ENCODE data around the gene REX1BD. TPM values are rescaled to one million over a fixed set of nuclear protein-coding genes. Genes with fewer than 3 reads are reported as not detected.

The REX1BD gene
- polyA plus RNA-seq, 1 experiment: 17.6 TPM

DNA sequence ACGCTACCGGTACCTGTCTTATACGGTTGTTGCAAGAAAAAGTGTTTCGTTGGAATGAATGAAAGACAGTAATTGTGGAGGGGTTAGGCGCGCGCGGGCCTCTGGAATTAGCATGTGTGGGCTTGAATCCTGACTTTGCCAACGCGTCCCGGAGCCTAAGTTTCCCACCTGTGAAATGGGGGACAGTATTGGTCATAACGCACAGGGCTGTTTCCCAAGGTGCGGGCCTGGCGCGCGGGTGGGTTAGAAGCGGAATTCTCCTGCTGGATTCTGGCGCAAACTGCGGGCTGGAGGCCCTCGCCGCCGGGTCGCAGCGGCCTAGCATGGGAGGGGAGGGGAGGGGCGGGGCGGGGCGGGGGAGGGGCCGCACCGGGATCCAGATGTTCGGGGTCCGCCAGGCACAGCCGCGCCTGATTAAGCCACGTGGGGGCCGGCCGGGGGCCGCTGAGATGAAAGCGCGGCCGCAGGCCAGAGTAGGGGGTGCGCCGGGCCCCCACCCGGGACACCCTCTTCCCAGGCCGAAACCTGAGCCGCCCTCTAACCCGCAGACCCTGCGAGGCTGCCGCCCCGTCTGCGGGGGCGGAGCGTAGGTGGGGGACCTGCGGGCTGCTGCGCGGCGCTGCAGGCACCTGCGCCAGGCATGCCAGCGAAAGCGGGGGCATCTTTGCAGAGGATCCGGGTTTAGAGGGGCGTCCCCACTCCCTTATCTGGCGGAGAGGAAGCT, 22.9 kb downstream of the REX1BD start:
- ChIA-PET CTCF (no interaction called here), POLR2A (no interaction called here)
- TF ChIP-seq, protein P1, sequence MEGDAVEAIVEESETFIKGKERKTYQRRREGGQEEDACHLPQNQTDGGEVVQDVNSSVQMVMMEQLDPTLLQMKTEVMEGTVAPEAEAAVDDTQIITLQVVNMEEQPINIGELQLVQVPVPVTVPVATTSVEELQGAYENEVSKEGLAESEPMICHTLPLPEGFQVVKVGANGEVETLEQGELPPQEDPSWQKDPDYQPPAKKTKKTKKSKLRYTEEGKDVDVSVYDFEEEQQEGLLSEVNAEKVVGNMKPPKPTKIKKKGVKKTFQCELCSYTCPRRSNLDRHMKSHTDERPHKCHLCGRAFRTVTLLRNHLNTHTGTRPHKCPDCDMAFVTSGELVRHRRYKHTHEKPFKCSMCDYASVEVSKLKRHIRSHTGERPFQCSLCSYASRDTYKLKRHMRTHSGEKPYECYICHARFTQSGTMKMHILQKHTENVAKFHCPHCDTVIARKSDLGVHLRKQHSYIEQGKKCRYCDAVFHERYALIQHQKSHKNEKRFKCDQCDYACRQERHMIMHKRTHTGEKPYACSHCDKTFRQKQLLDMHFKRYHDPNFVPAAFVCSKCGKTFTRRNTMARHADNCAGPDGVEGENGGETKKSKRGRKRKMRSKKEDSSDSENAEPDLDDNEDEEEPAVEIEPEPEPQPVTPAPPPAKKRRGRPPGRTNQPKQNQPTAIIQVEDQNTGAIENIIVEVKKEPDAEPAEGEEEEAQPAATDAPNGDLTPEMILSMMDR (IDR thresholded peaks at IDR 0.05; ENCODE audit: low read depth, low read length): no peak
- no peak for DNase-seq (ENCODE audit: low read depth, low spot score)
- H3K9me3 ChIP-seq (ENCODE audit: control insufficient read depth, insufficient read depth, low read length): no peaks in the 10 kb centered on the region; the same call in 1 of the 2 replicates
- no peak overlapping the region for H3K4me3 ChIP-seq (ENCODE audit: low read depth, low read length)
- peaks cover 80% of the 10 kb centered on the region for H3K27me3 ChIP-seq (ENCODE audit: control insufficient read depth, insufficient read depth, low read length)
- H3K27ac ChIP-seq (ENCODE audit: low read depth, low read length): no peak overlapping the region

DNA sequence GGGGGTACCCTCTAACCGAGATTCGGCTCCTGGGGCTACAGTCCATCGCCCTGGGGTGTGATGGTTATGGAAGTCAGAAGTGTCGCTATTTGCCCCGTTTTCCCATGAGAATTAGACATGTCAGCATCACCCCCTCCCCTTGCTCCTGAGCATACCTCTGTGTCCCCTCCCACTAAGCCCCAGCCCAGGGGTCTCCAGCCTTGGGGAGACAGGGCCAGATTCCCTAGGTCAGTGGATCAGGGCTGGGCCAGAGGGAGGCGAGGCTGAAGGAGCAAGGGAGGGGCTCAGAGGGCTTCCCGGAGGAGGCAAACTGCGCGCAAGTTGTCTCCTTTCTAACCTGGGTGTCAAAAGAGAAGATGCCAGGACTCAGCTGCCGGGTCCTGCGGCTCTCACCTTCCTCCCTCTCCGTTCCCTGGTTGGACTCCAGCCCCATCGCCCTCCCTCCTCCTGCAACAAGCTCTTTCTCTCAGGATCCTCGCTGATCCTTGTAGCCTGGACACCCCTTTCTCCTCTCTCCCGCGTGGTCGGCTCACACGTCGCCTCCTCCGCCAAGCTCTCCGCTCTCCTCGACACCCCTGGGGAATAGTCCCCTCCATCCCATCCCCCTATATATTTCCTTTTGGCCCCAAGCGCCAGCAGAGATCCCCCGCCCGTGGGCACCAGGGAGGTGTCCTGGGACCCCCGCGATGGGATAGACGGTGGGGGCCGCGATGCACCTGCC, 23.6 kb downstream of the REX1BD start:
- peak overlapping the region; percentile 57 for H3K4me3 ChIP-seq (ENCODE audit: low read depth, low read length)
- TF ChIP-seq, protein P1 (IDR thresholded peaks at IDR 0.05; ENCODE audit: low read depth, low read length): no peak
- peaks cover 5% of the 10 kb centered on the region for H3K9me3 ChIP-seq (ENCODE audit: control insufficient read depth, insufficient read depth, low read length)
- no peak overlapping the region for H3K27ac ChIP-seq (ENCODE audit: low read depth, low read length)
- H3K27me3 ChIP-seq (ENCODE audit: control insufficient read depth, insufficient read depth, low read length): peaks cover 77% of the 10 kb centered on the region
- DNase-seq (ENCODE audit: low read depth, low spot score): no peak
- POLR2A ChIA-PET: interaction anchor here (0.7 kb wide), 1 partner anchor 425 kb away, joined by 10 read pairs; no protein-coding TSS in a partner anchor
- CTCF ChIA-PET: interaction anchor here (1.2 kb wide), 1 partner anchor 235 kb away, joined by 4 read pairs; no protein-coding TSS in a partner anchor

DNA sequence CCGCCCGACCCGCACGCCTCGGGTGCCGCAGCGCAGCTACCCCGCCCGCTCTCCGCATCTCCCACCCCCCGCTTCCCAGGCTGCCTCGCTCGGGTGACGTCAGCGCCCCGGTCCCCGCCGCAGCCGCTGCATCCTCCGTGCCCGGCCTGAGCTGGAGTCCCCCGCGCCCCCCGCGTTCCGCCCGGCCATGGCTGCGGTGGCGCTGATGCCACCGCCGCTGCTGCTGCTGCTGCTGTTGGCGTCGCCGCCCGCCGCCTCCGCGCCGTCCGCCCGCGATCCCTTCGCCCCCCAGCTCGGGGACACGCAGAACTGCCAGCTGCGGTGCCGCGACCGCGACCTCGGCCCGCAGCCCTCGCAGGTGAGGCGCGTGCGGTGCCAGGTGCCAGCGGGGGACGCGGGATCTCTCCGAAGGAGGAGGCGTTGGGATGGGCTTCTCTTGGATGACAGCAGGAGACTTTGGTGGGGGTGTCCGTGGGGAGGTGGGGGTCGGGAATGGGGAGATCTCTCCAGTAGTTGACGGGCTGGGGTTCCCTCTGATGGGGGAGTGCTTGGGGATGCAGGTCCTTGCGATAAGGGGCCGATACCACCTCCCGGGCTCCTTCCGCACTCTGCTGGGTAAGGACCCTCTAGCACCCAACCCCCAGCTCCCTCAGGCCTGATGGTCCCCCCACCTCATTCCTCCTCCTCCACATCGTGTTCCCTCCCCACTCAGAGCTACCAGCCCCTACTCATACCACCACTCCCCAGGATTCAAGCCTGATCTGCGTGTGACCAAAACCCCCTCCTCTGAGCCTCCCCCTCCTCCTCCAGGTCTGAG, 24.4 kb downstream of the REX1BD start, which contains the start of gene TMEM59L:
TSS of gene TMEM59L (plus strand) at position 99 of the 817 bp plus-strand sequence. CDS start at position 188, 89 bp downstream.
- DNase-seq (ENCODE audit: low read depth, low spot score): no peak
- H3K4me3 ChIP-seq (ENCODE audit: low read depth, low read length): peak within 1 kb of the TSS; percentile 57
- TF ChIP-seq, protein P1 (IDR thresholded peaks at IDR 0.05; ENCODE audit: low read depth, low read length): no peak
- H3K27ac ChIP-seq (ENCODE audit: low read depth, low read length): no peak within 1 kb of the TSS
- ChIA-PET CTCF (interaction anchor here (1.2 kb wide), 1 partner anchor 234 kb away, joined by 4 read pairs; no protein-coding TSS in a partner anchor), POLR2A (interaction anchor here (0.7 kb wide), 1 partner anchor 426 kb away, joined by 10 read pairs; no protein-coding TSS in a partner anchor)
- peaks cover 9% of the 10 kb centered on the region for H3K9me3 ChIP-seq (ENCODE audit: control insufficient read depth, insufficient read depth, low read length)
- peaks cover 71% of the 10 kb centered on the region for H3K27me3 ChIP-seq (ENCODE audit: control insufficient read depth, insufficient read depth, low read length)

DNA sequence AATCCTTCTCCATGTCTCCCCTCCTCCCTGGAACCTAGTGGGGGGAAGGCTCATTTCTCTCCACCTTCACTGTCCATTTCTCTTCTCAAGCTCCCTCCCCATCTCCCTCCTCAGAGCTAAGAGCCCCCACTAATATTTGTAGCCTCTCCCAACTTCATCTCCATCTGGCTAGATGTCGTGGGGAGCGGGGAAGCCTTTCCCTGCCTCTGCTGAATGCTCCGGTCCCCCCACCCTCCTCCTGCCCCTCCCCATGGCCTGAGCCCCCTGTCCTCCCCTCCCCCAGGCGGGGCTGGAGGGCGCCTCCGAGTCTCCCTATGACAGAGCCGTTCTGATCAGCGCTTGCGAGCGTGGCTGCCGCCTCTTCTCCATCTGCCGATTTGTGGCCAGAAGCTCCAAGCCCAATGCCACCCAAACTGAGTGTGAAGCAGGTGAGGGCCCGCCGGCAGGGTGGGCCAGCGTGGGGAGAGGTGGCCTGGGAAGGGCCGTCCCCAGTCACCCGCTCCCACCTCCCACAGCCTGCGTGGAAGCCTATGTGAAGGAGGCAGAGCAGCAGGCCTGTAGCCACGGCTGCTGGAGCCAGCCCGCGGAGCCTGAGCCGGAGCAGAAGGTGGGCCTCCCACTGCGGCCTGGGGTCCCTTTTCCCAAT, 25.1 kb downstream of the REX1BD start:
- ChIA-PET POLR2A (no interaction called here), CTCF (no interaction called here)
- DNase-seq (ENCODE audit: low read depth, low spot score): no peak
- H3K27me3 ChIP-seq (ENCODE audit: control insufficient read depth, insufficient read depth, low read length): peaks cover 64% of the 10 kb centered on the region
- H3K27ac ChIP-seq (ENCODE audit: low read depth, low read length): no peak overlapping the region
- peaks cover 9% of the 10 kb centered on the region for H3K9me3 ChIP-seq (ENCODE audit: control insufficient read depth, insufficient read depth, low read length)
- TF ChIP-seq, protein P1 (IDR thresholded peaks at IDR 0.05; ENCODE audit: low read depth, low read length): no peak
- no peak overlapping the region for H3K4me3 ChIP-seq (ENCODE audit: low read depth, low read length)

Measured in AG04450 (cell line).